ENCODE measurements around the gene GPBAR1. TPM values are rescaled to one million over a fixed set of nuclear protein-coding genes. Genes with fewer than 3 reads are reported as not detected.
A peak's percentile ranks its signal among the peaks of the same experiment; 100 is the strongest.

Gene GPBAR1
- total RNA-seq, 1 experiment from 2014 or later, result 0.82 TPM

- Histone ChIP-seq H3K4me2 (ENCODE audit: low read depth, low read length, poor library complexity, severe bottlenecking) (no peak overlapping the region), H4K20me1 (ENCODE audit: insufficient read depth, low read depth, low read length) (no peaks in the 10 kb centered on the region), H3K4me1 (ENCODE audit: low read length) (no peaks in the 10 kb centered on the region; the same call in none of the 2 replicates), H3K79me2 (ENCODE audit: low read length) (no peaks in the 10 kb centered on the region), H3K27ac (ENCODE audit: low read length) (no peak overlapping the region), H3K27me3 (ENCODE audit: low read length) (no peaks in the 10 kb centered on the region), H3K36me3 (ENCODE audit: insufficient read depth, low read length) (no peaks in the 10 kb centered on the region), H3K9me3 (ENCODE audit: low read length) (no peaks in the 10 kb centered on the region), H2AFZ (ENCODE audit: low read length) (no peak overlapping the region), H3K4me3 (ENCODE audit: low read length) (no peak overlapping the region), H3K9me2 (replicated peaks; ENCODE audit: insufficient read depth, low read length) (no peaks in the 10 kb centered on the region), H3K9ac (ENCODE audit: low read length) (no peak overlapping the region)
- no peak for DNase-seq
Measured at GRCh38 chr2:218298314-218298875, 37.6 kb downstream of the GPBAR1 start.

- Histone ChIP-seq H3K9me3 (ENCODE audit: low read length) (no peaks in the 10 kb centered on the region), H2AFZ (ENCODE audit: low read length) (no peak overlapping the region), H3K27ac (ENCODE audit: low read length) (no peak overlapping the region), H3K4me2 (ENCODE audit: low read depth, low read length, poor library complexity, severe bottlenecking) (no peak overlapping the region), H3K36me3 (ENCODE audit: insufficient read depth, low read length) (no peaks in the 10 kb centered on the region), H3K4me1 (ENCODE audit: low read length) (peaks cover 3% of the 10 kb centered on the region), H3K4me3 (ENCODE audit: low read length) (no peak overlapping the region), H3K27me3 (ENCODE audit: low read length) (no peaks in the 10 kb centered on the region), H3K9ac (ENCODE audit: low read length) (no peak overlapping the region), H3K79me2 (ENCODE audit: low read length) (no peaks in the 10 kb centered on the region), H3K9me2 (replicated peaks; ENCODE audit: insufficient read depth, low read length) (no peaks in the 10 kb centered on the region), H4K20me1 (ENCODE audit: insufficient read depth, low read depth, low read length) (no peaks in the 10 kb centered on the region)
- no peak for DNase-seq
Measured at GRCh38 chr2:218300141-218300540, 39.3 kb downstream of the GPBAR1 start.

GRCh38 chr2:218301176-218301819, 40.5 kb downstream of the GPBAR1 start:
- H3K9ac ChIP-seq (ENCODE audit: low read length), result no peak overlapping the region
- H3K36me3 ChIP-seq (ENCODE audit: insufficient read depth, low read length), result no peaks in the 10 kb centered on the region
- H3K4me3 ChIP-seq (ENCODE audit: low read length), result no peak overlapping the region
- peak; percentile 96 for DNase-seq
- no peaks in the 10 kb centered on the region for H3K79me2 ChIP-seq (ENCODE audit: low read length)
- H2AFZ ChIP-seq (ENCODE audit: low read length), result no peak overlapping the region
- no peaks in the 10 kb centered on the region for H3K9me3 ChIP-seq (ENCODE audit: low read length)
- H3K4me1 ChIP-seq (ENCODE audit: low read length), result peaks cover 14% of the 10 kb centered on the region
- no peaks in the 10 kb centered on the region for H4K20me1 ChIP-seq (ENCODE audit: insufficient read depth, low read depth, low read length)
- H3K27ac ChIP-seq (ENCODE audit: low read length), result no peak overlapping the region
- H3K4me2 ChIP-seq (ENCODE audit: low read depth, low read length, poor library complexity, severe bottlenecking), result no peak overlapping the region
- H3K27me3 ChIP-seq (ENCODE audit: low read length), result no peaks in the 10 kb centered on the region
- H3K9me2 ChIP-seq (replicated peaks; ENCODE audit: insufficient read depth, low read length), result no peaks in the 10 kb centered on the region

- Histone ChIP-seq H3K4me2 (ENCODE audit: low read depth, low read length, poor library complexity, severe bottlenecking) (peak overlapping the region; percentile 81), H3K27ac (ENCODE audit: low read length) (peak overlapping the region; percentile 78; the same call in 1 of the 2 replicates), H3K36me3 (ENCODE audit: insufficient read depth, low read length) (no peaks in the 10 kb centered on the region), H3K27me3 (ENCODE audit: low read length) (no peaks in the 10 kb centered on the region), H3K9ac (ENCODE audit: low read length) (peak overlapping the region; percentile 42; the same call in 1 of the 2 replicates), H4K20me1 (ENCODE audit: insufficient read depth, low read depth, low read length) (no peaks in the 10 kb centered on the region), H3K4me1 (ENCODE audit: low read length) (peaks cover 29% of the 10 kb centered on the region), H3K79me2 (ENCODE audit: low read length) (no peaks in the 10 kb centered on the region), H3K9me3 (ENCODE audit: low read length) (no peaks in the 10 kb centered on the region), H3K4me3 (ENCODE audit: low read length) (peak overlapping the region; percentile 55), H2AFZ (ENCODE audit: low read length) (no peak overlapping the region), H3K9me2 (replicated peaks; ENCODE audit: insufficient read depth, low read length) (no peaks in the 10 kb centered on the region)
- DNase-seq, result no peak
Measured at GRCh38 chr2:218305383-218305782, 44.6 kb downstream of the GPBAR1 start.

GRCh38 chr2:218306184-218306920, 45.5 kb downstream of the GPBAR1 start:
- H2AFZ ChIP-seq (ENCODE audit: low read length), result no peak overlapping the region
- peak overlapping the region; percentile 81 for H3K4me2 ChIP-seq (ENCODE audit: low read depth, low read length, poor library complexity, severe bottlenecking)

GRCh38 chr2:218307415-218308090, 46.7 kb downstream of the GPBAR1 start:
- Histone ChIP-seq H3K27me3 (ENCODE audit: low read length) (no peaks in the 10 kb centered on the region), H3K79me2 (ENCODE audit: low read length) (no peaks in the 10 kb centered on the region), H3K36me3 (ENCODE audit: insufficient read depth, low read length) (no peaks in the 10 kb centered on the region), H3K4me3 (ENCODE audit: low read length) (no peak overlapping the region), H3K4me1 (ENCODE audit: low read length) (peaks cover 29% of the 10 kb centered on the region), H4K20me1 (ENCODE audit: insufficient read depth, low read depth, low read length) (no peaks in the 10 kb centered on the region), H3K4me2 (ENCODE audit: low read depth, low read length, poor library complexity, severe bottlenecking) (no peak overlapping the region), H3K9ac (ENCODE audit: low read length) (no peak overlapping the region), H3K9me3 (ENCODE audit: low read length) (no peaks in the 10 kb centered on the region), H3K9me2 (replicated peaks; ENCODE audit: insufficient read depth, low read length) (no peaks in the 10 kb centered on the region), H3K27ac (ENCODE audit: low read length) (no peak overlapping the region), H2AFZ (ENCODE audit: low read length) (no peak overlapping the region)
- peak; percentile 59 for DNase-seq

More at GRCh38 chr2:218306184-218306920, 45.5 kb downstream of the GPBAR1 start:
- H3K4me1 ChIP-seq (ENCODE audit: low read length), result peaks cover 29% of the 10 kb centered on the region
- H3K4me3 ChIP-seq (ENCODE audit: low read length), result peak overlapping the region; percentile 55
- H3K9me2 ChIP-seq (replicated peaks; ENCODE audit: insufficient read depth, low read length), result no peaks in the 10 kb centered on the region
- no peaks in the 10 kb centered on the region for H3K36me3 ChIP-seq (ENCODE audit: insufficient read depth, low read length)
- H4K20me1 ChIP-seq (ENCODE audit: insufficient read depth, low read depth, low read length), result no peaks in the 10 kb centered on the region
- H3K9ac ChIP-seq (ENCODE audit: low read length), result peak overlapping the region; percentile 42; the same call in 1 of the 2 replicates
- H3K9me3 ChIP-seq (ENCODE audit: low read length), result no peaks in the 10 kb centered on the region
- H3K27me3 ChIP-seq (ENCODE audit: low read length), result no peaks in the 10 kb centered on the region
- no peaks in the 10 kb centered on the region for H3K79me2 ChIP-seq (ENCODE audit: low read length)
- peak overlapping the region; percentile 78 for H3K27ac ChIP-seq (ENCODE audit: low read length)
- peak; percentile 83 for DNase-seq

- no peaks in the 10 kb centered on the region for H3K36me3 ChIP-seq (ENCODE audit: insufficient read depth, low read length)
- H3K27ac ChIP-seq (ENCODE audit: low read length), result no peak overlapping the region
- no peaks in the 10 kb centered on the region for H3K9me2 ChIP-seq (replicated peaks; ENCODE audit: insufficient read depth, low read length)
- no peak for DNase-seq
- no peak overlapping the region for H2AFZ ChIP-seq (ENCODE audit: low read length)
- H3K4me1 ChIP-seq (ENCODE audit: low read length), result peaks cover 18% of the 10 kb centered on the region
- H3K27me3 ChIP-seq (ENCODE audit: low read length), result no peaks in the 10 kb centered on the region
- no peak overlapping the region for H3K4me2 ChIP-seq (ENCODE audit: low read depth, low read length, poor library complexity, severe bottlenecking)
- no peak overlapping the region for H3K9ac ChIP-seq (ENCODE audit: low read length)
- H3K9me3 ChIP-seq (ENCODE audit: low read length), result no peaks in the 10 kb centered on the region
- H3K4me3 ChIP-seq (ENCODE audit: low read length), result no peak overlapping the region
- H4K20me1 ChIP-seq (ENCODE audit: insufficient read depth, low read depth, low read length), result no peaks in the 10 kb centered on the region
- H3K79me2 ChIP-seq (ENCODE audit: low read length), result no peaks in the 10 kb centered on the region
Measured at GRCh38 chr2:218310853-218311540, 50.2 kb downstream of the GPBAR1 start.
